WERI-Rb-1 (cell line): ENCODE results near the gene MAML3.

ENCODE experiments used
- DNase-seq: peaks from one replicate; pipeline ENCODE4 v3.0.0-alpha.2; 2020
- H3K27ac ChIP-seq: fragments of 250-450 bp; sonication (Bioruptor Pico); 2 replicates; pipeline ENCODE4 v1.5.1; 2020; ENCODE audit warnings: mild to moderate bottlenecking, moderate library complexity
- H3K27me3 ChIP-seq: fragments of 250-450 bp; sonication (Bioruptor Pico); 2 replicates; pipeline ENCODE4 v1.5.1; 2021; ENCODE audit warnings: mild to moderate bottlenecking, low read depth, moderate library complexity; ENCODE audit not compliant: insufficient read depth, severe bottlenecking
- H3K36me3 ChIP-seq: fragments of 250-450 bp; sonication (Bioruptor Pico); 2 replicates; pipeline ENCODE4 v1.5.1; 2020; ENCODE audit warnings: mild to moderate bottlenecking, moderate library complexity
- H3K4me3 ChIP-seq: 2 replicates; pipeline ENCODE4 v1.5.1; 2011; ENCODE audit warnings: low read depth, mild to moderate bottlenecking, control low read depth, low read length
- H3K9me3 ChIP-seq: fragments of 250-450 bp; sonication (Bioruptor Pico); 2 replicates; pipeline ENCODE4 v1.5.1; 2021; ENCODE audit warnings: mild to moderate bottlenecking, moderate library complexity; ENCODE audit not compliant: severe bottlenecking
- TF ChIP-seq, protein P1 (sequence below): IDR thresholded peaks from 2 replicates; pipeline ENCODE4 v1.5.1; 2011; ENCODE audit warnings: low read depth, mild to moderate bottlenecking, control low read depth, inconsistent platforms, low read length

MAML3 gene

GRCh38 chr4:140044337-140044902 lies 109.6 kb downstream of the MAML3 start:
- Histone ChIP-seq H3K9me3 (no peaks in the 10 kb centered on the region), H3K27ac (no peak overlapping the region), H3K36me3 (no peaks in the 10 kb centered on the region), H3K4me3 (no peak overlapping the region), H3K27me3 (no peaks in the 10 kb centered on the region)
- TF ChIP-seq, protein P1, sequence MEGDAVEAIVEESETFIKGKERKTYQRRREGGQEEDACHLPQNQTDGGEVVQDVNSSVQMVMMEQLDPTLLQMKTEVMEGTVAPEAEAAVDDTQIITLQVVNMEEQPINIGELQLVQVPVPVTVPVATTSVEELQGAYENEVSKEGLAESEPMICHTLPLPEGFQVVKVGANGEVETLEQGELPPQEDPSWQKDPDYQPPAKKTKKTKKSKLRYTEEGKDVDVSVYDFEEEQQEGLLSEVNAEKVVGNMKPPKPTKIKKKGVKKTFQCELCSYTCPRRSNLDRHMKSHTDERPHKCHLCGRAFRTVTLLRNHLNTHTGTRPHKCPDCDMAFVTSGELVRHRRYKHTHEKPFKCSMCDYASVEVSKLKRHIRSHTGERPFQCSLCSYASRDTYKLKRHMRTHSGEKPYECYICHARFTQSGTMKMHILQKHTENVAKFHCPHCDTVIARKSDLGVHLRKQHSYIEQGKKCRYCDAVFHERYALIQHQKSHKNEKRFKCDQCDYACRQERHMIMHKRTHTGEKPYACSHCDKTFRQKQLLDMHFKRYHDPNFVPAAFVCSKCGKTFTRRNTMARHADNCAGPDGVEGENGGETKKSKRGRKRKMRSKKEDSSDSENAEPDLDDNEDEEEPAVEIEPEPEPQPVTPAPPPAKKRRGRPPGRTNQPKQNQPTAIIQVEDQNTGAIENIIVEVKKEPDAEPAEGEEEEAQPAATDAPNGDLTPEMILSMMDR: no peak
- no peak for DNase-seq

DNA sequence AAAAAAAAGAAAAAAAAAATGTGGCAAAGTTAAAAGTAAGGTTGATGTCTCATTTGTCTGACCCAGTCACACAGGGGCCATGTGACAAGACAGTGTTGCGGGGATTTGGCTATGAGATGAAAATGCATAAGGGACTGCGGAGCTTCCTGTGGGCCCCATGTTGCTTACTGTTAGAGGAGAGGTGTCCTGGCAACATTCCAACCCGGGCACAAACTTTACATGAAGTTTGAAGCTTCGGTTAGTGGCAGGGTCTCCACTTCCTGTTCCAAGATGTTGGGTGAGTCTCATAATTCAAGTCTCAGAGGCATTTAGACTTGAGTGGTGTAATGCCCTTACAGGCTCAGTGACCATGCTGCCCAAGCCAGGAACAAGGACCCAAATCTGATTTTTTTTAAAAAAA lies 111.3 kb downstream of the MAML3 start:
- no peak for DNase-seq
- no peak overlapping the region for H3K27ac ChIP-seq
- no peak overlapping the region for H3K4me3 ChIP-seq
- TF ChIP-seq, protein P1: no peak
- no peaks in the 10 kb centered on the region for H3K36me3 ChIP-seq
- no peaks in the 10 kb centered on the region for H3K27me3 ChIP-seq
- H3K9me3 ChIP-seq: no peaks in the 10 kb centered on the region

- Histone ChIP-seq H3K27ac (no peak overlapping the region), H3K9me3 (no peaks in the 10 kb centered on the region), H3K36me3 (no peaks in the 10 kb centered on the region), H3K4me3 (no peak overlapping the region), H3K27me3 (no peaks in the 10 kb centered on the region)
- TF ChIP-seq, protein P1: no peak
- no peak for DNase-seq
Observed at GRCh38 chr4:140038031-140038533, 115.9 kb downstream of the MAML3 start.

DNA sequence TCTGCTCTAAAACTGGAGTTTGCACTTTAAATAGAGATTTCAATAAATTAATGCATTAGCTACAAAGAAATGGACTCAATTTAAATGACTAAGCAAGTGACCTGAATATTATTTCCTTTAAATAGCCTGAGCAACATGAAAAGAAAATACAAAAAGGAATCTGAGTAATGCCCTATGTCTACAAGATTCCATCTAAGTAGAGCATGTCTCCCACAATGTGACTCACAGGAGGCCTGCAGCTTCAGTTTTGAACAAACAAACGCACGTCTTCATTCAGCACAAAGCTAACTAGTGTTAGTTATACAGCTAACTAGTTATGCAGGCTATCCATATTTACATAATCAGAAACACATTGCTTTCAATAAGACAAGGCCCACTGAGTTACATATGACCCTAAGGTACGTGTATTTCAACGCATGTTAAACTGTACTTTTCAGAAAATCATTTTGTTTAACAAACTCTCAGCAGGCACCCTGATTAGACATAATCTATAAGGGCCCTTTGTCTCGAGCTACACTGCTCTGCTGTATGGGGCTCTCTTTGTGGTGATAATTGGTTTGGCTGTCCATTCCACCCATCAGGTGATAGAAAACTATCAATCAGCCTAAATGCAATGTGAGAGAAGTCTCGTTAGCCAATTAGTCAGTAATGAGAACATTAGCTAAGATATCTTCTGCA lies 116.5 kb downstream of the MAML3 start:
- Histone ChIP-seq H3K27me3 (no peaks in the 10 kb centered on the region), H3K9me3 (no peaks in the 10 kb centered on the region), H3K27ac (no peak overlapping the region), H3K36me3 (no peaks in the 10 kb centered on the region), H3K4me3 (no peak overlapping the region)
- no peak for DNase-seq
- TF ChIP-seq, protein P1: no peak

DNA sequence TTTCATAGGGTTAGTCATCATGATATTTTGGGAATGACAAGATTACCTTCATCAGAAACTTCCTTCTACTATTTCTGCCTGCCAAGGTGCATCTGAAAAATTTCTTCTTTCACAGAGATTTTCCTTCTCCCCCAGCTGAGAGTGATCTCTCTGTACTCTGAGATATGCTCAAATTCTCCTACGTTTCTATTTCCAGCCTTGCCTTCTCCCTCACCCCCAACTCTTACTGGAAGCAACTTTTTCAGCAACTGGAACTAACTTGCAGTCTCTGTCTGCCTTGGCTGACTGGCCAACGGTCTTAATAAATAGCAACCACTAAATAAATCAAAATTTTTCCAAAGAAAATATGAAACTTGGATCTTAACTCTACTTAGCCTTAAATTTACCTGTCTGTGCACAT lies 122.3 kb downstream of the MAML3 start:
- Histone ChIP-seq H3K4me3 (no peak overlapping the region), H3K27ac (no peak overlapping the region), H3K9me3 (no peaks in the 10 kb centered on the region), H3K27me3 (no peaks in the 10 kb centered on the region), H3K36me3 (no peaks in the 10 kb centered on the region)
- TF ChIP-seq, protein P1: no peak
- DNase-seq: no peak
